Measurements from ENCODE around the gene SAMD7. TPM values are rescaled to one million over a fixed set of nuclear protein-coding genes. Genes with fewer than 3 reads are reported as not detected.

SAMD7 gene
- total and polyA plus RNA-seq, 2 of the 13 experiments (the other 11 are each of a cell fraction or from before 2014, with no cell fraction given), result not detected

DNA sequence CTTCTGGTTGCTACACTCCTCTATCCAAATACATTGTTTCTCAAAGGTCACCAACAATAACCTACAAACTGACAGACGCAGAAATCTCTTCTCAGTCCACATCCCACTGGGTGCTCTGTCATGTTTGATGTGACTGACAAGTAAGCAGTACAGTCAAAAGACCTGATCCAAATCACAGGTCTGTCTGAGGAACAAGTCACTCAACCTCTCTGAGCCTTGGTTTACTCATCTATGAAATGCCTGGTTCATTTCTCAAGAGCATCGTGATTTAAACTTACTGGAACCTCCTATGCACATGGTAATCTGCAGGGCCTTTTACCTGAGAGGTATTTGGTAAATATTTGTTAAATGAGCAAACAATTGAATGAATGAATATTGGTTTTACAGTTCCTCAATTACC lies 47.1 kb upstream of the SAMD7 start:
- H3K9ac ChIP-seq (ENCODE audit: insufficient read depth, low read depth, low read length), result no peak overlapping the region
- H3K27ac ChIP-seq (ENCODE audit: extremely low read length, insufficient read depth, low read length), result no peak overlapping the region
- H3K79me2 ChIP-seq (ENCODE audit: insufficient read depth, low read length), result no peaks in the 10 kb centered on the region
- CTCF ChIA-PET (ENCODE audit: low intra/inter-chr PET ratio, low total read pairs), result interaction anchor here (1.4 kb wide), 1 partner anchor 190 kb away, joined by 6 read pairs; no protein-coding TSS in a partner anchor
- H3K4me1 ChIP-seq (ENCODE audit: insufficient read depth, low read length), result no peaks in the 10 kb centered on the region
- intact Hi-C loops (cut with micrococcal nuclease; ENCODE audit: unreplicated experiment) (loop anchor here (5.0 kb wide), 2 partner anchors 102 to 173 kb away; partner anchors contain the start of gene GPR160), in situ Hi-C loops (cut with HindIII; ENCODE audit: extremely low pct_ligation_motif_present, low pct_unique_long_range_greater_than_20kb) (loop anchor here (10.0 kb wide), 1 partner anchor 171 kb away; the partner anchor contains the start of gene GPR160)
- H4K20me1 ChIP-seq (ENCODE audit: insufficient read depth, low read length), result no peaks in the 10 kb centered on the region
- no peak overlapping the region for H3K4me3 ChIP-seq (replicated peaks in 1 of 3; ENCODE audit: insufficient read depth in 1 of 3, low read depth in 2 of 3, low read length in 3 of 3)
- no peak overlapping the region for H3K4me2 ChIP-seq (ENCODE audit: low read depth, low read length)
- FAIRE-seq (no peak), ATAC-seq (no peak), DNase-seq (ENCODE audit: low spot score) (no peak)
- WGBS (ENCODE audit: low lambda C conversion rate), result 8% methylated on average over 2 of the region's 2 CpGs
- no TSS peak for BruUV-seq (replicated peaks)
- TF ChIP-seq RFXANK (CRISPR knock-in tag; IDR thresholded peaks at IDR 0.05) (no peak), JUNB (CRISPR knock-in tag; IDR thresholded peaks at IDR 0.05; ENCODE audit: borderline replicate concordance) (no peak), ISL2 (CRISPR knock-in tag; IDR thresholded peaks at IDR 0.05) (no peak), ZNF747 (CRISPR knock-in tag; IDR thresholded peaks at IDR 0.05; ENCODE audit: borderline replicate concordance) (no peak), KLF9 (CRISPR knock-in tag; IDR thresholded peaks at IDR 0.05; ENCODE audit: low read depth) (no peak), TCF7L2 (IDR thresholded peaks at IDR 0.05; ENCODE audit: low read depth, low read length) (no peak), PPARG (CRISPR knock-in tag; conservative IDR thresholded peaks at IDR 0.05) (no peak), SOX6 (IDR thresholded peaks at IDR 0.05) (no peak), SOX6 (CRISPR knock-in tag; IDR thresholded peaks at IDR 0.05) (no peak), IKZF1 (IDR thresholded peaks at IDR 0.05) (no peak), ZBTB38 (CRISPR knock-in tag; IDR thresholded peaks at IDR 0.05) (no peak), ZNF34 (CRISPR knock-in tag; IDR thresholded peaks at IDR 0.05; ENCODE audit: borderline replicate concordance) (no peak), CBX2 (IDR thresholded peaks at IDR 0.05; ENCODE audit: low read depth, low read length) (no peak), CBX2 (CRISPR knock-in tag; IDR thresholded peaks at IDR 0.05; ENCODE audit: low read depth) (no peak), BRD4 (CRISPR knock-in tag; IDR thresholded peaks at IDR 0.05) (no peak), ZFP37 (CRISPR knock-in tag; IDR thresholded peaks at IDR 0.05; ENCODE audit: borderline replicate concordance) (no peak), ZNF616 (CRISPR knock-in tag; IDR thresholded peaks at IDR 0.05; ENCODE audit: low read depth) (no peak), SNRNP70 (IDR thresholded peaks at IDR 0.05; ENCODE audit: low read depth, low read length) (no peak), STAT5B (CRISPR knock-in tag; IDR thresholded peaks at IDR 0.05) (no peak)
- TF ChIP-seq, protein P1, sequence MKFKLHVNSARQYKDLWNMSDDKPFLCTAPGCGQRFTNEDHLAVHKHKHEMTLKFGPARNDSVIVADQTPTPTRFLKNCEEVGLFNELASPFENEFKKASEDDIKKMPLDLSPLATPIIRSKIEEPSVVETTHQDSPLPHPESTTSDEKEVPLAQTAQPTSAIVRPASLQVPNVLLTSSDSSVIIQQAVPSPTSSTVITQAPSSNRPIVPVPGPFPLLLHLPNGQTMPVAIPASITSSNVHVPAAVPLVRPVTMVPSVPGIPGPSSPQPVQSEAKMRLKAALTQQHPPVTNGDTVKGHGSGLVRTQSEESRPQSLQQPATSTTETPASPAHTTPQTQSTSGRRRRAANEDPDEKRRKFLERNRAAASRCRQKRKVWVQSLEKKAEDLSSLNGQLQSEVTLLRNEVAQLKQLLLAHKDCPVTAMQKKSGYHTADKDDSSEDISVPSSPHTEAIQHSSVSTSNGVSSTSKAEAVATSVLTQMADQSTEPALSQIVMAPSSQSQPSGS (CRISPR knock-in tag; IDR thresholded peaks at IDR 0.05), result no peak
- TF ChIP-seq, protein P2, sequence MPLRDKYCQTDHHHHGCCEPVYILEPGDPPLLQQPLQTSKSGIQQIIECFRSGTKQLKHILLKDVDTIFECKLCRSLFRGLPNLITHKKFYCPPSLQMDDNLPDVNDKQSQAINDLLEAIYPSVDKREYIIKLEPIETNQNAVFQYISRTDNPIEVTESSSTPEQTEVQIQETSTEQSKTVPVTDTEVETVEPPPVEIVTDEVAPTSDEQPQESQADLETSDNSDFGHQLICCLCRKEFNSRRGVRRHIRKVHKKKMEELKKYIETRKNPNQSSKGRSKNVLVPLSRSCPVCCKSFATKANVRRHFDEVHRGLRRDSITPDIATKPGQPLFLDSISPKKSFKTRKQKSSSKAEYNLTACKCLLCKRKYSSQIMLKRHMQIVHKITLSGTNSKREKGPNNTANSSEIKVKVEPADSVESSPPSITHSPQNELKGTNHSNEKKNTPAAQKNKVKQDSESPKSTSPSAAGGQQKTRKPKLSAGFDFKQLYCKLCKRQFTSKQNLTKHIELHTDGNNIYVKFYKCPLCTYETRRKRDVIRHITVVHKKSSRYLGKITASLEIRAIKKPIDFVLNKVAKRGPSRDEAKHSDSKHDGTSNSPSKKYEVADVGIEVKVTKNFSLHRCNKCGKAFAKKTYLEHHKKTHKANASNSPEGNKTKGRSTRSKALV (CRISPR knock-in tag; IDR thresholded peaks at IDR 0.05), result no peak
- TF ChIP-seq, protein P3, sequence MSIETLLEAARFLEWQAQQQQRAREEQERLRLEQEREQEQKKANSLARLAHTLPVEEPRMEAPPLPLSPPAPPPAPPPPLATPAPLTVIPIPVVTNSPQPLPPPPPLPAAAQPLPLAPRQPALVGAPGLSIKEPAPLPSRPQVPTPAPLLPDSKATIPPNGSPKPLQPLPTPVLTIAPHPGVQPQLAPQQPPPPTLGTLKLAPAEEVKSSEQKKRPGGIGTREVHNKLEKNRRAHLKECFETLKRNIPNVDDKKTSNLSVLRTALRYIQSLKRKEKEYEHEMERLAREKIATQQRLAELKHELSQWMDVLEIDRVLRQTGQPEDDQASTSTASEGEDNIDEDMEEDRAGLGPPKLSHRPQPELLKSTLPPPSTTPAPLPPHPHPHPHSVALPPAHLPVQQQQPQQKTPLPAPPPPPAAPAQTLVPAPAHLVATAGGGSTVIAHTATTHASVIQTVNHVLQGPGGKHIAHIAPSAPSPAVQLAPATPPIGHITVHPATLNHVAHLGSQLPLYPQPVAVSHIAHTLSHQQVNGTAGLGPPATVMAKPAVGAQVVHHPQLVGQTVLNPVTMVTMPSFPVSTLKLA (IDR thresholded peaks at IDR 0.05), result no peak
- no peaks in the 10 kb centered on the region for H3K36me3 ChIP-seq (replicated peaks in 1 of 2; ENCODE audit: control insufficient read depth in 1 of 2, insufficient read depth in 2 of 2, low read length in 2 of 2)
- no peaks in the 10 kb centered on the region for H3K27me3 ChIP-seq (ENCODE audit: control insufficient read depth in 1 of 2, insufficient read depth in 2 of 2, low read length in 2 of 2)
- POLR2A ChIA-PET, result no interaction called here
- no peak overlapping the region for H2AFZ ChIP-seq (ENCODE audit: low read length)
- H3K9me3 ChIP-seq (ENCODE audit: low read length), result no peaks in the 10 kb centered on the region
